Ramos (cell line): ENCODE measurements around the gene TNRC18.

Source experiments
- in situ Hi-C: fragments of 300-500 bp; cut with MboI; formaldehyde crosslinking; loops from one replicate; pipeline ENCODE4 v1.14.3; 2022; ENCODE audit warnings: low sequenced_read_pairs; ENCODE audit not compliant: unreplicated experiment

The TNRC18 gene

DNA sequence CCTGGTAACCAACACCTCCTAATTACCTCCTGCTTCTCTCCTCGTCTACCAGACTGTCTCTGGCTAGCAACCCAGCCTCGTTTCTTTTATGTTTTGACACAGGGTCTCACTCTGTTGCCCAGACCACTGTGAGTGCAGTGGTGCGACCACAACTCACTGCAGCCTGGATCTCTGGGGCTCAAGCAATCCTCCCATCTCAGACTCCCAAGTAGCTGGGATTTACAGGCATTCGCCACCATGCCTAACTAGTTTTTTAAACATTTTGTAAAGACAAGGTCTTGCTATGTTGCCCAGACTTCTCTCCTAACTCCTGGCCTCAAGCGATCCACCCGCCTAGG is 10.2 kb downstream of the TNRC18 start:
- in situ Hi-C loops: no loop called here

DNA sequence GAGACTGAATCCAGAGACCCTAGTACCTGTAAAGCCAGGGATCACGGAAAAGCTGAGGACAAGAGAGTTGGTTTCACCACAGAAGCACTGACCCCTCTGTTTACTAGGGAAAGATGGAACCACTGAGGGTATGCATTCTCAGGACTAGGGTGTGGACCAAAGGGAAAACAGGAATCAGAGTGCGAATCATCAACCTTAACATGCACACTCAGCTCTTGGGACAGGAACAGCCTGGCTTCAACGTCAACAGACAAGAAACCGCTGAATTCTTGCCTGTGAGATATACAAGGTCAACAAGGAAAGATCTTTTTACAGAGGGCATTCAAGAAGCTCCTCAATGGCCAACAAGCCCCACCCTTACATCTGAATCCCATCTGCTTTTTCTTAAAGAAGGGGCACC is 14.9 kb downstream of the TNRC18 start:
- in situ Hi-C loops: no loop called here

DNA sequence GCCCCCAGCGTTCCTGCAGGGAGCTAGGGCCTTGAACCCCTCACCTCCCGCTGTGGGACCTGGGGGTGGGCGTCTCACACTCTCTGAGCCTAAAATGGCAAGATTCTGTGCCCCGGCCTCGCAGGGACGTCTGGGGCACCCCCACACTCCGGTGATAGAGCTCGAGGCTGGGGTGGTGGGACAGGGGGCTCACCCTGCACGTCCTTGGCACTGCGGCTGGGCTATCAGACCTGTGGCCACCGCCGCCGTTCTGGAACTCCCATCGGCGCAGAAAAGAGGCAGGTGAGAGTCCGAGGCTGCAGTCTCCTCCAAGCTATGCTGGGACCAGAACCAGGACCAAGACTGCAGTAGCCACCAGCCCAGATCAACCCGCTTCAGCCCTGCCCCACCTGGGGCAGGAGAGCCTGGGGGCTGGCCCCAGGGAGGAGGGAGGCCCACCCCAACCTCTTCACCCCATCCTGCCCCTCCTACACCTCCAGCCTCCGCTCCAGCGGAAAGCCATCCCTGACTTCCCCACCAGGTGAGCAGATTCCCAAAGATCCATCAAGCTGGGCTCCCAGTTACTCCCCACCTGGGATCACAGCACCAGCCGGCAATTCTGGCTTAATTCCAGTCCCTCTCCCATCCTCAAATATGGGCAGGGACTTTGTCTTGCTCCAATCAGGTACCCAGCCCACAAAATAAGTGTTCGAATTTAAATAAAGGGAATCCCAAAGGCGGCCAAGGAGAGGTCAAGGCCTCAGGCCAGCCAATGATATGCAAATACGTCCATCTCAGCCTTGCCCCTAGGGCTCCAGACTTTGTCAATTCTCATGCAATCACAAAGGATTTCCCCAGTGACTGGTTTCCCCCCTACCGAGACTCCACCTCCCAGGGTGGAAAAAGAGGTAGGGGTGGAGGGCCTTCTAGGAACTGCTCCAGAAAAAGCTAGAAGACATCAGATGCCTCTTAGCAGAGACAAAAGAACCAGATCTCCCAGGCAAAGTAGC is 16.4 kb downstream of the TNRC18 start:
- in situ Hi-C loops: no loop called here

DNA sequence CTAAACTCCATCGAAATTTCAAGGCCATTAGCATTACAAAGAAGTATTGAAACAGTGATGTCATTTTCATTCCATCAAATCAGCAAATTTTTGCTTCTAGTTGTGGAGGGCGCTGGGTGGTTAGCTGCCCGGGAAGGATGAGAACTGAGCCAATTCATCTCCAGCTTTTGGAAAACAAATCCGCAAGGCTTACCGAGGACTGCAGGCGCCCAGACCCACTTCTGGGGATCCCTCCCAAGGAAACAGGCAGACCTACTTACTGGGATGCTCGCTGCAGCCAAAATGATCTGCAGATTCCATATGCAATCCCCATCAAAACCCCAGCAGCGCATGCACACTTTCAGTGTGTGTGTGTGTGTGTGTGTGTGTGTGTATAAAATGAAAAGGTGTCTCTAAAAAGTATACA is 19.2 kb downstream of the TNRC18 start:
- in situ Hi-C loops: no loop called here

DNA sequence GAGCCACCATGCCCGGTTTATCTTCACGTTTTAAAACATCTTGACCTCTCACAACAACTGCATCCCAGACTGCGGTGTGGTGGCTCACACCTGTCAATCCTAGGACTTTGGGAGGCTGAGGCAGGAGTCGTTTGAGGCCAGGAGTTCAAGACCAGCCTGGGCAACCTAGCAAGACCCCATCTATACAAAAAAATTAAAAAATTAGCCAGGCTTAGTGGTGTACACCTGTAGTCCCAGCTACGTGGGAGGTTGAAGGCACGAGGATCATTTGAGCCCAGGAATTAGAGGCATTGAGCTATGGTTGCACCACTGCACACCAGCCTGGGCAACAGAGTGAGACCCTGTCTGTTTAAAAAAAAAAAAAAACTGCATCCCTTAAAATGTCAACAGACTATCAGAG is 20.2 kb downstream of the TNRC18 start:
- in situ Hi-C loops: no loop called here

DNA sequence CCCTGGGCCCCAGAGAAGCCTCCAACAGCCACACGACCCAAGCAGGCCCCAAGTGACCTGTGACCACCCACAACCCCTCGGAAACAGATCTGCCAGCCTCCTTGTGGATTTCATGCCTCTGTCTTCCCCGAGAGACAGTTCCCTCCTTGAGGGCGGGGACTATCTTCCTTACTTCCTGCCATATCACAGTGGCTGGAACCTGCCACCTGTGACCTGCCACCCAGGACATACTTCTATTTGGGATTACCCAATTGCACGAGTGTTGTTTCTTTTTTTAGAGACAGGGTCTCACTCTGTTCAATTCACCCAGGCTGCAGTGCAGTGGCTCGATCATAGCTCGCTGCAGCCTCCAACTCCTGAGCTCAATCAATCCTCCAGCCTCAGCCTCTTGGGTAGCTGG is 25.9 kb downstream of the TNRC18 start:
- in situ Hi-C loops: no loop called here

DNA sequence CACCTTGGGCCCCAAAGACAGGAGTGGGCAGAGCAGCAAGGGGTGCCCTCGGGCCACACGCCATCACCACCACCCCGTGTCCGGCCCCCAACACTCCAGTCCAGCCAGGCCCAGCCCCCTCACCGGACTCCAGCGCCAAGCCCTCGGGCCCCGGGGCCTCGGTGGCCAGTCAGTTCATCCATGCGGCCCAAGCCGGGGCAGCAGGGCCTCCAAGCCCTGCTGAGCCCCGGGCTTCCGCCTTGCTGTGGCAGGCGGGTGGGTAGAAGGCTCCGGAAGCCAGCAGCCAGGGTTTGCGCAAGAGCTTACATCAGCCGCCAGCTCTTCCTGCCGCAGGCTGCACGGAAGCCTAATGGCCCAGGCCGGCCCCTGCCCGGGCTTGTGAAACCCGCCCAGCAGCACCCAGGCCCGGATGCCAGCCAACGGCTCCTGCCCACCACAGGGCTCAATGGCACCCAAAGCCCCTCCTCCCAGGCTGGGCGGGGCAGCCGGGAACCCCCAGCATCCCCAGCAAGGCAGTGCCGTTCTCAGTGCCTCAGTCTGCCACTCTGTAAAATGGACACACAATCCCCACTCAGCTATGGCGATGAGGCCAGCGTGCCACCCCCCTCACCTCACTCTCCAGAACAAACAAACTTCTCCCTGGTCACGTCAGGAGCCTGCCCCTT is 26.5 kb downstream of the TNRC18 start:
- in situ Hi-C loops: no loop called here

DNA sequence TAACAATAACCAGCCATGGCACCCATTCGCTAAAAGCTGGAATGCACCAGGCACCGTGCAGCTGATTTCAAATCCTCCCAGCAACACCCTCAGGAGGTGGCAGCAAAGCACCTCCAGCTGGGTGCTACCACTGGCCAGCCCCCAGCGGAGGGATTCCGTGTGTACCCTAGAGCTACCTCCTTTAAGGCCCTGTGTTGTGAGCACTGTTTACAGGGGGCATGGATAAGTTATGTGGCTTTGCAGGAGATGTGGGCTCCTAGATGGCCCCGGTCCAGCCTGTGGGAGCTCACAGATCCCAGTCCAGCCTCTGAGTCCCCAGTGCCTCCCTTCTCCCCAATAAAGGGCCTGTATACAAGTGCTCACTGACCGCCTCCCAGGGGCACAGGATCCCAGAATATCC is 27.1 kb downstream of the TNRC18 start:
- in situ Hi-C loops: no loop called here

DNA sequence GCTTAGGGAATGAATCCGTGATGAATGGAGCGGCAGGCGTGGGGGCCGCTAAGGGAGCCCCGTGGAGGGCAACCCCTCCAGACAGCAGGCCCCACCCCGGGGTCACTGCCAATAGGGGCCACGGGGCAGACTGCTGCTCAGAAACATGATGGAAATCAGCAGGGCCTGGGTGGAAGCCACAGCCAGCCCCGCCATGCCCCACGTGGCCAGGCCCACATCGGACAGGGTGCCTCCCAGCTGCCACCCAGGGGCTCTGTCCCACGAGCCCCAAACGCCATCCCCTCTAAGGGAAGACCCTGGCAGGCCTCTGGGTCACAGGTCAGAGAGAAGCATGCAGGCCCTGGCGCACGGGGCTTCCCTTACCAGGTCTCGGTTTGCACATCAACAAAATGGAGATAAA is 28.4 kb downstream of the TNRC18 start:
- in situ Hi-C loops: no loop called here

DNA sequence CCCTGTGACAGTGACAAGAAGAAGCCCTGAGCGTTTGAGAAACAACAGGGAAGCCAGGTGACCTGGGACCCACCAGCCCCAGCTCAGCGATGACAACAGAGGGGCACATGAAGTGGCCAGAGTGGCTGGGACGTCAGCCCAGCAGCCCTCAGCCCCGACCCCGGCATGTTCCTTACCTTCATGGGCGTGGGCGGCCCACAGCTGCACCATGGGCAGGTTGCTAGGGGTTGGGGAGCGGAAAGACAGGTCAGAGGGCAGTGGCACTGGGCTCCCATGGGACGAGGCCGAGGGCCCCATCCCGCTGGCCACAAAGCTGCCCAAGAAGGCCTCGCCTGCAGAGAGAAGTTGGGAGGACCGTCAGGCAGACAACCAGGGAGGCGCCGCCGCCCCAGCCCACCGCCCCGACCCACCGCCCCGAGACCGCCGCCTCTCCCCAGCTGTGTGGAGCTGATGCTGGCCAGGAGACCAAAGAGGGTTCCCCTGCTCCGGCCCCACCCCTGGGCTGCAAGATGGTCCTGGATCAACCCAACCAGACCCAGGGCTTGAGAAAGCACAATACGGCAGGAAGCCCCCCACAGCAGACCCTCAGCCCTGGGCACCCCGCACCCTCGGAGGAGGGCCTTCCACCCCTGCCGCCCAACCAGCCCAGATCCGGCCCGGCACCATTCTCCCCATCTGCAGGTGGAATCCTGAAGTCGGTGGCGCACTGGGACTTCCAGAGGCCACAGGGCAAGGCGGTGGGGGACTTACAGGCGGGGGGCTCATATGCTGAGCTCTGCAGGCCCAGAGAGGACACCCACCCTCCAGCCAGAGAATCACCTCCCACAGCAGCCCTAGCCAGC is 29.1 kb downstream of the TNRC18 start:
- in situ Hi-C loops: no loop called here

DNA sequence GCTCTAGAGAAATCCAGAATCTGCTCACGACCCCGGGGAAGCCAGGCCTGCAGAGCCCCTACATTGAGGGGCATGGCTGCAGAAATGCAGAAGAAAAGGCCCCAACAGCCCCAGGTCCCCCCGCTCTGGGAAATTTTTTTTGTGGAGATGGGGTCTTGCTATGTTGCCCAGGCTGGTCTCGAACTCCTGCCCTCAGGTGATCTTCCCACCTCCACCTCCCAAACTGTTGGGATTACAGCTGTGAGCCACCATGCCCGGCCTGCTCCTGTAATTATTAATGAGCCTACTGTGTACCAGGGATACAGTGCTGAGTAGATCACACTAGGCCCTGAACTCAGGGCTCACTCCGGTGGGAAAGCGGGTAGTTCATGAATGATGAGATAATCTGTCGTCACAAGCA is 29.9 kb downstream of the TNRC18 start:
- in situ Hi-C loops: no loop called here

DNA sequence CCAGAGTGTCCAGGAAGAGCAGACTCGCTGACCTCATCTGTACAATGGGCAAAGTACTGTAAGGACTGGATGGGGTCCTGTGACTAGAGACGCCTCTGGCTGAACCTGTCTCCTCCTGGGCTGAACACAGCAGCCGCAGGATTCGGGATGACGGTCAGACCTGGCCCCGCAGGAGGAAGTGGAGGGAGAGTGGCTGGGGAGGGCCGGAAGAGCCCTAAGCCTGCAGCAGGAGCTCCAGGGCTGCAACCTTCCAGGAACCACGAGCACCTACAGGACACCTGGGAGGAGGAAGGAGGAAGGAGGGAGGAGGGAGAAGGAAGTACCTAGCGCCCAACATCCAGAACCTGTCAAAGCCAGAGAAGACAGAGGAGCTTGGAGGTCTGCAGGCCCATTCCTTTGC is 30.3 kb downstream of the TNRC18 start:
- in situ Hi-C loops: no loop called here

DNA sequence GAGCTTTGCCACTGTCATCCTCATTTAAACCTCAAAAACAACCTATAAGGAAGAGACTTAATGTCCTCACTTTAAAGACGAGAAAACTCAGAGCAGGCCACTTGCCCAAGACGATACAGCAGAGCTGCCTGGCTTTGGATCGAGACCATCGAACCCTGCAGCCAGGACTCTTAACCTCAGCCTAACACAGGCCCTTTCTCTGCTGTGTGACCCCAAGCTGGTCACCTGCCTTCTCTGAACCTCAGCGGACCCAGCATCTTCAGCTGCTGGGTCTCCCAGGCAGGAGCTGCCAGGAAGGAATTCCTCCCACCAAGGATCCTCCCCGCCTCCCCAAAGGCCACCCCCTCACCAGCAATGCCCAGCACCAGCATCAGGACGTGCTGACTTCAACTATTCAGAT is 32.7 kb downstream of the TNRC18 start:
- in situ Hi-C loops: no loop called here

DNA sequence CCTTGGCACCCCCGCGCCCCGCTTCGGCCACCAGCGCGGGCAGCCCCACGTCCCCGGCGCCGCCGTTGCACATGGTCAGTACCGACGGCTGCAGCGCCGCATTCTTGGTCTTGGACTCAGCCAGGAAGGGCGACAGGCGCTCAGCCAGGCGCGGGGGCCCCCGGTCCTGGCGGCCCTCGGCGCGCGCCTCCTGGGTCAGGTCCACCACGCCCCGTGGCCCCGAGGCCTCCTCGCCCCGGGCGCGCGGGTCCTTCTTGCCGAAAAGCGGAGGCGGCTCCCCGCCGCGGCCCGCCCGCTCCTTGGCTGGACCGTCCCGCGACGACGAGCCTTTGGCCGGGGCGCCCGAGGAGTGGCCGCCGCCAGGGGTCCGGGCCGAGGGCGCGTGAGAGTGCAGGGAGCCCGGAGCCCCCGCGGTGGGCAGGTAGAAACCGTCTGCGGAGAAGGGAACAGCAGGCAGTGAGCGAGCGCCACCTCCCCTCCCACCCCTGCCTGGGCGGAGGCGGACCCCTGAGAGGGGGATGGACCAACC is 34.7 kb downstream of the TNRC18 start:
- in situ Hi-C loops: no loop called here

DNA sequence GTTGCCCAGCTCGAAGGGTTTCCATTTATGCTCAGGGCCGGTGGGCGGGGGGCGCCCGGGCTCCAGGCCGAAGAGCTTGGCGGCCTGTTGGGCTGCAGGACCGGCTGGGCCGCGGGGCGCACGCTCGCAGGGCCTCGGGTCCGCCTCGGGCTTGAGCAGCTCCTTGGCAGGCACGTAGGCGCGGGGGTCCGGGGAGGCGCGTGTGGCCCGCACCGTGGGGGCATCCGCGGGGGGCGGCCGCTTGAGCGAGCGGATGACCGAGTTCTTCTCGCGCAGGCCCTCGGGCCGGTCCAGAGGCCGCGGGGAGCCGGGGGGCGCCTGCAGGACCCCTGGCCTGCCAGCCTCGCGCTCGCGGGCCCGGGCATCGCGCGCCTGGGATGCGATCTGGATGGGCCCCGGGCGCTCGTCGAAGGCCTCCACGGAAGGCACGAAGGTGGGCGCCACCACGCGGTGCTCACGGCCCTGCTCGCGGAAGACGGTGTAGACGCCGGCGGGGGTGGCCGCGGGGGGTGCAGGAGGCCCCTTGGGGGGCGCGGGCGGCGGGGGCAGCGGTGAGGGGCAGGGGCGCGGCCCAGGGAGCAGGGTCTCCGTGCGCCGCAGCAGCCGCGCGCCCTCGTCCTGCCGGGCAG is 35.2 kb downstream of the TNRC18 start:
- in situ Hi-C loops: no loop called here

DNA sequence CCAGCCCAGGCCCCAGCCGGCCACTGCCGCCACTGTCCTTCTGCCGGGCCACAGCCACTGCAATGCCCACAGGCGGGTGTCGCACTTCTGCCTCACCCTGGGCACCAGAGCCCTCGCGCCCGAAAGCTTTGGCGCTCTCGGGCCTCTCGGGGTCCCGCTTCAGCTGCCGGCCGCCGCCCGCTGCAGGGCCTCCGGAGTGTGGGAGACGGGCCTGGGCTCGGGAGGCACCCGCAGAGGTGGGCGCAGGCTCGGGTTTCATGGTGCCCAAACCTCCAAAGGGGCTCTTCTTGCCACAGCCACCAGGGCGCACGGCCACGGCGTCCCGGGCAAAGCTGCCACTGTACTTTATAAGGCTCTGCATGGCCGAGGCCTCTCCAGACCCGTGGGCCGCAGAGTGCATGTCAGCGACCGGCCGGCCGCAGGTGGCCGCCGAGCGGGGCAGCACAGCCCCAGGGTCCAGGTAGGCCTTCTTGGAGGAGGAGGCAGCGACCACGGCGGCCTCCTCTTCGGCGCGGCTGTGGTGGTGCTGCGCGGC is 35.9 kb downstream of the TNRC18 start:
- in situ Hi-C loops: no loop called here

DNA sequence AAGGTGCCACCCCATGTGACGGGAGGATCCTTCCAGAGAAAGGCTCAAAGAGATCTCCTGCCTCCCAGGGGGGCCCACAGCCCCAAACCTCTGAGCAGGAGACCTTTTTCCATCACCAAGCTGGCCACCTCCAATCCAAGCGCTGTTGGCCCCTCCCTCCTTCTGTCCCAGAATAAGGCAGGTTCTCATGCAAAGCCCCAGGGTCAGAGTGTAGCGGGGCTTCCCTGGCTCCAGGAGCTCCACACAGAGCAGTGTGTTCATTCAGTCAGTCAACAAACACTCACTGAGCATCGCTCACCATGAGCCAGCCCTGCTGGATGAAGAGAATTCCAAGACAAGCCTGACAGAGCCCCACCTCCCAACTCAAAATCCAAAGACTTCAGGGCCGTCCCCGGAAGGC is 39.0 kb downstream of the TNRC18 start:
- in situ Hi-C loops: no loop called here

DNA sequence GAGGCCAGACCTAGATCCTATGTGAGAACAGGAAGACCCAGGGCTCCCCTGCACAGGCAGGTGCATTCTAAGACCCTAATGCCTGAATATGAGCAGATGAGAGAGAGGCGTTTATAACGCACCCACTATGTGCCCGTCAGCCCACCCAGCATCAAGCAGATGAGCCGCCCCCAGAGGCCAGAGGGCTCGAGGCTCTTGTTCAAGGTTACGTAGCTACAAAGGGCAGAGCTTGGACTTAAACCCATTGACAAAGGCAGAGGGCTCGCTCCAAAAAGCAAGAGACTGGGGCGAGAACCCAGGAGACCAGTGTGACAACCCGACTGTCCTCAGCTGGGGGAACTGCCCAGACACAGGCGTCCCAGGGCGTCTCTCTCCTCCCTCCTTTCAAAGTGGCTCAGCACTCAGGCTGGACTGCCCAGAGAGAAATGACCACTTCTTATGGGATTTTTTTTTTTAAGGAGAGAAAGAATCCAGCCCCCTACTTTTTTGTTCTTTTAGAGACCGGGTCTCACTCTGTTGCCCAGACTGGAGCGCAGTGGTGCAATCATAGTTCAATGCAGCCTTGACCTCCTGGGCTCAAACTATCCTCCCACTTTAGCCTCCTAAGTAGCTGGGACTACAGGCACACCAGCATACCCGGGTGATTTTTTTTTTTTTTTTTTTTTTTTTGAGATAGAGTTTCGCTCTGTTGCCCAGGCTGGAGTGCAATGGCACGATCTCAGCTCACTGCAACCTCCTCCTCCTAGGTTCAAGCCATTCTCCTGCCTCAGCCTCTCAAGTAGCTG is 40.1 kb downstream of the TNRC18 start:
- in situ Hi-C loops: no loop called here

DNA sequence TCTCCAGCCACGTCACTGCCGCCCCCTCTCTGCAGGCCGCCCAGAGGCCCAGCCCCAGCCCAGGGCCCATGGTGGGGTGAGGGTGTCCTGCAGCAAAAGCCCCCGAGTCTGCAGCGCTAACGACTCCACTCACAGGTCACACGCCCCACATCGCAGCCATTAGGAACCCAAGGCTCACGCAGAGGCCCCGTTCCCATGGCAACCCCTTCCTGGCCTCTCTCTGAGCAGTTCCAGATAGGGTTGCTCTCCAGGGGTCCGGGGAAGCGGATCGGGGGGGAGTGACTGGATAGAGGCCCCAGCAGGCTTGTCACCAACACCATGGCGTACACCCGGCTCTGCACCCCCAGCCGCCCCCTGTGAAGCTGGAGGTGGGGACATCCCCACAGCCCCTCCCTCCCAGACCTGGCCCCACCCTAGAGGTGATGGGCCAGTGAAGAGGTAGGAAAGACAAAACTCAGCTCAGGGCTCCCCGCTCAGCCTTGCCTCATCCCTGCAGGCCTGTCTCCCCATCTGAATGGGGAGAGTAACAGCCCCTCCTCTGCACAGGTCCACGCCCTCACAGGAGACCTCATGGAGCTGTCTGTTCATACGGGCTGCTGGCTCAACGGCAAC is 41.2 kb downstream of the TNRC18 start:
- in situ Hi-C loops: no loop called here
